ENCODE results near the gene AFAP1. TPM values are rescaled to one million over a fixed set of nuclear protein-coding genes. Genes with fewer than 3 reads are reported as not detected.

AFAP1 gene
- total and polyA plus RNA-seq, 2 of the 8 experiments (the other 6 are each of a cell fraction or from before 2014, with no cell fraction given) = 3.6 to 18.2 TPM

DNA sequence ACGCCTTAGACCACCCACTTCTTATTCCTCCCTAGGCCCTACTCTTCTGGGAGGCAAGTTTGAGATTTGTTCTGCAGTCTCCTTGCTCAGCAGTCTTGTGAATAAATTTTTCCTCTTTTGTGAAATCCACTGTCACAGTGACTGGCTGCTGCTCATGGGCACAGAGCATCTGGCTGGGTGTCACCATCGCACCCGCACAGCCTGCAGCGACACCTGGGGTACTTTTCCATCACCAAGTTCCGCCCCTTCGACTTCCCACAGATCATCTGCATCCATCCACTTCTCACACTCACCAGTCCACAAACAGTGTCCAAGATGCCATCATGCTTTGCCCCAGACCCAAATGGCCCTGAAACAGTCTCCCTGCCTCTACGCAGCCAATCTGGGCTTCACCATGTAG, 36.4 kb upstream of the AFAP1 start (continued):
- TF ChIP-seq SP1 (IDR thresholded peaks at IDR 0.05; ENCODE audit: low read depth, low read length) (no peak), HDAC2 (IDR thresholded peaks at IDR 0.05; ENCODE audit: borderline replicate concordance in 1 of 2, low read depth in 2 of 2, low read length in 2 of 2) (no peak), CBX8 (IDR thresholded peaks at IDR 0.05; ENCODE audit: borderline replicate concordance, low read depth, low read length) (no peak), TAF1 (IDR thresholded peaks at IDR 0.05; ENCODE audit: low read depth, low read length) (no peak), SAP30 (IDR thresholded peaks at IDR 0.05; ENCODE audit: insufficient read depth, insufficient replicate concordance, low read length) (no peak)
- TF ChIP-seq, protein P1, sequence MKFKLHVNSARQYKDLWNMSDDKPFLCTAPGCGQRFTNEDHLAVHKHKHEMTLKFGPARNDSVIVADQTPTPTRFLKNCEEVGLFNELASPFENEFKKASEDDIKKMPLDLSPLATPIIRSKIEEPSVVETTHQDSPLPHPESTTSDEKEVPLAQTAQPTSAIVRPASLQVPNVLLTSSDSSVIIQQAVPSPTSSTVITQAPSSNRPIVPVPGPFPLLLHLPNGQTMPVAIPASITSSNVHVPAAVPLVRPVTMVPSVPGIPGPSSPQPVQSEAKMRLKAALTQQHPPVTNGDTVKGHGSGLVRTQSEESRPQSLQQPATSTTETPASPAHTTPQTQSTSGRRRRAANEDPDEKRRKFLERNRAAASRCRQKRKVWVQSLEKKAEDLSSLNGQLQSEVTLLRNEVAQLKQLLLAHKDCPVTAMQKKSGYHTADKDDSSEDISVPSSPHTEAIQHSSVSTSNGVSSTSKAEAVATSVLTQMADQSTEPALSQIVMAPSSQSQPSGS (IDR thresholded peaks at IDR 0.05; ENCODE audit: low read length) = no peak

Data from H1 (cell line).